Uterus (tissue), 4 donors: ENCODE measurements around the gene GPR61. TPM values are rescaled to one million over a fixed set of nuclear protein-coding genes. Genes with fewer than 3 reads are reported as not detected.

Experiments
- DNase-seq, 2 donors: peaks; one replicate each; pipeline ENCODE4 v3.0.0-alpha.2; 2019 to 2020
- H3K27ac ChIP-seq, 2 donors: fragments of 200-600 bp; sonication (generic); 1 replicate in 1 of 2; 2 replicates in 1 of 2; pipeline ENCODE4 v1.5.1; 2016 to 2018
- H3K27me3 ChIP-seq, 2 donors: fragments of 200-600 bp; sonication (generic); one replicate each; pipeline ENCODE4 v1.5.1; 2018 to 2019; ENCODE audit warnings: control low read depth in 1 of 2
- H3K36me3 ChIP-seq, 2 donors: fragments of 200-600 bp; sonication (generic); one replicate each; pipeline ENCODE4 v1.5.1; 2019; ENCODE audit warnings: control low read depth in 1 of 2
- H3K4me1 ChIP-seq, 2 donors: fragments of 200-600 bp; sonication (generic); one replicate each; pipeline ENCODE4 v1.5.1; 2018 to 2019; ENCODE audit warnings: control low read depth in 1 of 2
- H3K4me3 ChIP-seq, 2 donors: fragments of 200-600 bp; sonication (generic); 1 replicate in 1 of 2; 2 replicates in 1 of 2; pipeline ENCODE4 v1.5.1; 2018 to 2019; ENCODE audit warnings: mild to moderate bottlenecking in 1 of 2
- H3K9me3 ChIP-seq, 2 donors: fragments of 200-600 bp; sonication (generic); one replicate each; pipeline ENCODE4 v1.5.1; 2019; ENCODE audit warnings: control low read depth in 1 of 2
- CTCF ChIP-seq, 4 experiments: fragments of 200-600 bp in 2 of 4; fragments of 450-650 bp in 2 of 4; sonication (generic) in 2 of 4; IDR thresholded peaks; one replicate each; pipeline ENCODE4 v1.5.1; 2016 to 2019; ENCODE audit warnings: antibody characterized with exemption in 4 of 4, mild to moderate bottlenecking in 2 of 4, moderate library complexity in 1 of 4
- POLR2A ChIP-seq, 2 donors: fragments of 450-650 bp; IDR thresholded peaks; one replicate each; pipeline ENCODE4 v1.6.1; 2016; ENCODE audit warnings: antibody characterized with exemption in 2 of 2, mild to moderate bottlenecking in 1 of 2, moderate library complexity in 1 of 2
- intact Hi-C: fragments of 100-400 bp; cut with DNase I; formaldehyde crosslinking; loops from one replicate; pipeline ENCODE4 v1.15.1; 2023; ENCODE audit warnings: low total_unique reads
- total RNA-seq, 4 donors: library from RNA; depleted of rRNA in 3 of 4; stranded (reverse); fragments of >200 nt in 3 of 4; gene quantifications; one replicate each; pipeline versions ENCODE4 v1.1.0 to v1.2.4, GENCODE V29; 2014 to 2023
- donor health status: DM: yes; HTN: yes; CAD: no.

The GPR61 gene
- total RNA-seq, 4 donors from 2014 or later = 0.41 TPM; not detected in 3

- DNase-seq = no peak
- peak overlapping the region; percentile 39 to 88 for H3K4me3 ChIP-seq
- H3K9me3 ChIP-seq = no peaks in the 10 kb centered on the region
- H3K27me3 ChIP-seq = no peaks in the 10 kb centered on the region
- TF ChIP-seq CTCF (IDR thresholded peaks at IDR 0.05) (no peak), POLR2A (IDR thresholded peaks at IDR 0.05) (no peak)
- peak overlapping the region; percentile 49 to 72 for H3K27ac ChIP-seq
- intact Hi-C loops = no loop called here
- H3K36me3 ChIP-seq = no peaks in the 10 kb centered on the region
- H3K4me1 ChIP-seq = no peaks in the 10 kb centered on the region
These were observed 30.8 kb upstream of the GPR61 start for GRCh38 chr1:109508873-109509175.

- no peaks in the 10 kb centered on the region for H3K4me1 ChIP-seq
- H3K36me3 ChIP-seq = no peaks in the 10 kb centered on the region
- DNase-seq = peak; percentile 60 to 68
- intact Hi-C loops = no loop called here
- H3K4me3 ChIP-seq = peak within 1 kb of the TSS; percentile 39 to 88
- H3K27ac ChIP-seq = peak within 1 kb of the TSS; percentile 49 to 72
- TF ChIP-seq CTCF (IDR thresholded peaks at IDR 0.05) = peak in 1 of 4 experiments; percentile 32
- peak in 1 of 2 donors; percentile 27 for TF ChIP-seq POLR2A (IDR thresholded peaks at IDR 0.05)
- no peaks in the 10 kb centered on the region for H3K9me3 ChIP-seq
- no peaks in the 10 kb centered on the region for H3K27me3 ChIP-seq
These were observed 30.2 kb upstream of the GPR61 start, which contains the start of gene AMIGO1 for GRCh38 chr1:109509176-109510134. TSS of gene AMIGO1 (minus strand) at chr1:109509727. CDS start at chr1:109508912, 815 bp downstream.

GRCh38 chr1:109513110-109513710 lies 26.5 kb upstream of the GPR61 start:
- Histone ChIP-seq H3K27me3 (no peaks in the 10 kb centered on the region), H3K4me3 (no peak overlapping the region), H3K4me1 (no peaks in the 10 kb centered on the region), H3K36me3 (no peaks in the 10 kb centered on the region), H3K9me3 (no peaks in the 10 kb centered on the region), H3K27ac (no peak overlapping the region)
- intact Hi-C loops = no loop called here
- DNase-seq = no peak
- no peak for TF ChIP-seq CTCF (IDR thresholded peaks at IDR 0.05)
- no peak for TF ChIP-seq POLR2A (IDR thresholded peaks at IDR 0.05)

- Histone ChIP-seq H3K27me3 (no peaks in the 10 kb centered on the region), H3K27ac (no peak overlapping the region), H3K36me3 (no peaks in the 10 kb centered on the region), H3K4me3 (no peak overlapping the region), H3K9me3 (no peaks in the 10 kb centered on the region), H3K4me1 (no peaks in the 10 kb centered on the region)
- no peak for DNase-seq
- intact Hi-C loops = no loop called here
- TF ChIP-seq CTCF (IDR thresholded peaks at IDR 0.05) (no peak), POLR2A (IDR thresholded peaks at IDR 0.05) (no peak)
These were observed 24.8 kb upstream of the GPR61 start for GRCh38 chr1:109514846-109515245.

GRCh38 chr1:109516872-109517271 lies 22.8 kb upstream of the GPR61 start:
- Histone ChIP-seq H3K27ac (no peak overlapping the region), H3K36me3 (no peaks in the 10 kb centered on the region), H3K4me1 (no peaks in the 10 kb centered on the region), H3K9me3 (no peaks in the 10 kb centered on the region), H3K4me3 (no peak overlapping the region), H3K27me3 (no peaks in the 10 kb centered on the region)
- intact Hi-C loops = no loop called here
- no peak for TF ChIP-seq CTCF (IDR thresholded peaks at IDR 0.05)
- no peak for TF ChIP-seq POLR2A (IDR thresholded peaks at IDR 0.05)
- no peak for DNase-seq
